ENCODE results near the gene SPOCK2. TPM values are rescaled to one million over a fixed set of nuclear protein-coding genes. Genes with fewer than 3 reads are reported as not detected.

Gene SPOCK2
- polyA plus RNA-seq, 1 experiment: 0.04 TPM

DNA sequence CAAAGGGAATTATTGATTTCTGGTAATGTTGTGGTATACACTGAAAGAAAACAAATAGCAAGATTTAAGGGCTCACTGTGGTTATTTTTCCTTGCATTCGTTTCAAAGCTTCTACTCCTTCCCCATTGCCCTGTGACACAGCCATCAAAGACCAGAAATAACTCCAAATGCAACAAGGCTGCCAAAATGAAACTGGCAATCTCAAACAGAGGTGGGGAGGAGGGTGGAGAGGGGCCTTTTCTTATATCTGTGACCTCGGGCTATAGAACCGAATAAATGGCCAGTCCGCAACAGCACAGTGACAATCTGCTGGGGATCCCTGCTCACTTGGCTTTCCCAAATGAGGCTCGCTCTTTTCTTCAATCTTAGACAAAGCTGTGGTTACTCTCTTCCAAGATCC, 17.4 kb upstream of the SPOCK2 start:
- POLR2A ChIA-PET: no interaction called here

DNA sequence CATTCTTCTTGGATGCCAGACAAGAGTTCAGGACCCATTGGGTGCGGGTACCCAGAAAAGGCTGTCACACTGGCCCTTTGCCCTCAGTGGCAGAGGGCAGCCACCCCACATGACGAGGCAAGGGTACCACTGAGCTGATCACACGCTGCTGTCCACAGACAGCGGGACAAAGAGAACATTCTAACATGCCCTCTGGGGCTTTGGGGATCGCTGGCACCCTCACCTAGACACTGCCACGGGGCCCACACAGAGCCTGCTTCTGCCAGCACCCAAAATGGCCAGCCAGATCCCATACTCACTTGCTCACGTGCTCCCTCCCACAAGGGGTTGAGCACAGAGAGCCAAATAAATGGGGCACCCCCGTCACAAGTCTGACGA, 16.7 kb upstream of the SPOCK2 start:
- no peak for TF ChIP-seq CTCF (IDR thresholded peaks at IDR 0.05; ENCODE audit: insufficient read depth, low read depth, low read length)
- no peaks in the 10 kb centered on the region; the same call in 1 of the 2 replicates for H3K36me3 ChIP-seq (ENCODE audit: control insufficient read depth, insufficient read depth, low read length)
- POLR2A ChIA-PET: no interaction called here
- H3K27me3 ChIP-seq (ENCODE audit: control insufficient read depth, insufficient read depth, low read length): no peaks in the 10 kb centered on the region
- no peak for DNase-seq (ENCODE audit: low read depth)
- H3K4me3 ChIP-seq (ENCODE audit: low read depth, low read length): no peak overlapping the region
- CTCF ChIA-PET: no interaction called here

More for the DNA sequence above, 17.4 kb upstream of the SPOCK2 start:
- CTCF ChIA-PET: no interaction called here
- no peak overlapping the region for H3K4me3 ChIP-seq (ENCODE audit: low read depth, low read length)
- no peak for DNase-seq (ENCODE audit: low read depth)
- TF ChIP-seq CTCF (IDR thresholded peaks at IDR 0.05; ENCODE audit: insufficient read depth, low read depth, low read length): no peak
- no peaks in the 10 kb centered on the region for H3K27me3 ChIP-seq (ENCODE audit: control insufficient read depth, insufficient read depth, low read length)
- no peaks in the 10 kb centered on the region; the same call in 1 of the 2 replicates for H3K36me3 ChIP-seq (ENCODE audit: control insufficient read depth, insufficient read depth, low read length)

DNA sequence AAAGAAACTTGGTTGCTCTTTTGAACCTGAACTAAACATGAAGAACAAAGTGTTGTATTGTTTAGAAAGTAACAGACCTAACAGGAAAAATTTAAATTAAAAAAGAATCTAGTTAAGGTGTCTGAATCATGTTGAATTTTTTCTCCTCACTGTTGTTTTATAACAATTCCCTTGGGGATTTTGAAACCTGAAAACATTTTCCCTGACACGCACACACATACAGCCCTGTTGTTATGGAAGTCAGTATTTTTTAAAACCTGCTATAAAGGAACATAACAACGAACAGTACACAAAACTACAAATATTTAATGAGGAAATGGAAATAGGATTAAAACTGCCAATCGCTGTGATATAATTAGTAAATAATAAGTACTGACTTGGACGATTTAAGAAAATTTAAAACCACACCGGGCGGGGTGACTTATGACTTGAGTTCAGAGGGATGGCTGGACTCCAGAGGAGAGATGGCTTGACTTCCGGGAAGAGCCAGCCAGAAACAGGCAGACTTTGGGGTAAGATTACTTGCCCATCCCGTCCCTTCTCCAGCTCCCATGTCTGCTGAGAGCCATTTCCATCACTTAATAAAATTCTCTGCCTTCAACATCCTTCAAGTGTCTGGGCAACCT, 16.2 kb upstream of the SPOCK2 start:
- POLR2A ChIA-PET: no interaction called here
- no peak for TF ChIP-seq CTCF (IDR thresholded peaks at IDR 0.05; ENCODE audit: insufficient read depth, low read depth, low read length)
- Histone ChIP-seq H3K4me3 (ENCODE audit: low read depth, low read length) (no peak overlapping the region), H3K36me3 (ENCODE audit: control insufficient read depth, insufficient read depth, low read length) (no peaks in the 10 kb centered on the region; the same call in 1 of the 2 replicates), H3K27me3 (ENCODE audit: control insufficient read depth, insufficient read depth, low read length) (no peaks in the 10 kb centered on the region)
- CTCF ChIA-PET: no interaction called here
- no peak for DNase-seq (ENCODE audit: low read depth)

GRCh38 chr10:72099600-72099921, 11.2 kb upstream of the SPOCK2 start:
- no peak overlapping the region for H3K4me3 ChIP-seq (ENCODE audit: low read depth, low read length)
- DNase-seq (ENCODE audit: low read depth): no peak
- no peak for TF ChIP-seq CTCF (IDR thresholded peaks at IDR 0.05; ENCODE audit: insufficient read depth, low read depth, low read length)
- H3K27me3 ChIP-seq (ENCODE audit: control insufficient read depth, insufficient read depth, low read length): no peaks in the 10 kb centered on the region
- CTCF ChIA-PET: no interaction called here
- H3K36me3 ChIP-seq (ENCODE audit: control insufficient read depth, insufficient read depth, low read length): no peaks in the 10 kb centered on the region; the same call in 1 of the 2 replicates
- POLR2A ChIA-PET: no interaction called here

DNA sequence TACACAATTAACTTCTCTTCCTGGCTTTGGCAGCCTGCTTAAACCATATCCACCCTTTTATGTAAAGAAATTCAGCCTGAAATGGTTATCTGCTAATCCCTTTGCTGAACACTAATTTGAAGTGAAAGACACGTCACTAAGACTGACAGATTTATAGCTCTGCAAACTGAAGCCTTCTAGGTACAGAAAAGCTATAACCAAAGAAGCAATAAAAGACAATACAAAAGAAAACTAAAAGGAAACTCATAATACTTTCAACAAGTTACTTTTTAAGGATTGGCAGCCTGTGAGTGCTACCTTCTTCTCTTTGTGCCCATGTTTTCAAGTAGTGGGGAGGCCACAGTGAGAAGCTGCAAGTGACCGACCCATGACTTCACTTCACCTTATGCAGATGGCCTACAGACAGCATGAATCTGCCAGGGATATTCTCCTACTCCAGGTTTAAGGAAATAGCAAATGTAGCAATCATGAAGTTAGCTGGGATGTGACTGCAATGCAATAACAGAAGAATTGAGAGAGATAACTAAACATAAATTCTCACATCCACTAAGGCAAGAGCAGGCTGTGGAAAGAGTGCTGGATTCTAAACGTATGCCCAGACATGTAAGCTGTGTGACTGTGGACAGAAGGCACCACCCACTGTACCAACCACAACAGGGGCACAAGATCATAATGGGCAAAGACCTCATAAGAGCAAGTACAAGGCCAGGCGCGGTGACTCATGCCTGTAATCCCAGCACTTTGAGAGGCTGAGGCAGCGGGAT, 10.7 kb upstream of the SPOCK2 start:
- CTCF ChIA-PET: no interaction called here
- POLR2A ChIA-PET: no interaction called here

More for the DNA sequence above, 10.7 kb upstream of the SPOCK2 start:
- Histone ChIP-seq H3K36me3 (ENCODE audit: control insufficient read depth, insufficient read depth, low read length) (no peaks in the 10 kb centered on the region; the same call in 1 of the 2 replicates), H3K4me3 (ENCODE audit: low read depth, low read length) (no peak overlapping the region), H3K27me3 (ENCODE audit: control insufficient read depth, insufficient read depth, low read length) (no peaks in the 10 kb centered on the region)
- TF ChIP-seq CTCF (IDR thresholded peaks at IDR 0.05; ENCODE audit: insufficient read depth, low read depth, low read length): no peak
- no peak for DNase-seq (ENCODE audit: low read depth)
